IMR-90 (cell line): ENCODE measurements around the gene ZDHHC14. TPM values are rescaled to one million over a fixed set of nuclear protein-coding genes. Genes with fewer than 3 reads are reported as not detected.

Source experiments
- ATAC-seq: fragments of 200-7000 bp; cut with Tn5 transposase; 2 replicates; pipeline ENCODE4 v1.9.1; 2020; ENCODE audit warnings: low read depth, mild to moderate bottlenecking, moderate library complexity
- BruUV-seq: library from RNA; stranded (reverse); fragments of 400-500 nt; replicated peaks from 2 replicates; lab custom pipeline; 2021; lab: Mats Ljungman, UMichigan
- CTCF ChIA-PET: fragments of 300-600 bp; formaldehyde crosslinking; extraction: SDS; loops from one replicate; lab custom pipeline; 2021; ENCODE audit warnings: antibody characterized with exemption; lab: Yijun Ruan, JAX
- POLR2A ChIA-PET: fragments of 300-600 bp; sonication (Branson Sonifier 250); formaldehyde crosslinking; loops from one replicate; lab custom pipeline; 2022; ENCODE audit warnings: antibody characterized with exemption; ENCODE audit not compliant: unreplicated experiment; lab: Charles Lee
- DNase-seq: peaks from one replicate; pipeline ENCODE4 v3.0.0; 2013
- H2AFZ ChIP-seq: replicated peaks from 2 replicates; pipeline ENCODE3; 2013; ENCODE audit warnings: low read length, mild to moderate bottlenecking; ENCODE audit not compliant: poor library complexity
- H2AK5ac ChIP-seq: 2 replicates; pipeline ENCODE4 v1.6.1; 2013; ENCODE audit warnings: low read depth, low read length, inconsistent platforms
- H2AK9ac ChIP-seq: replicated peaks from 2 replicates; pipeline ENCODE3; 2013; ENCODE audit warnings: mild to moderate bottlenecking, low read depth, low read length, moderate library complexity; ENCODE audit not compliant: poor library complexity
- H2BK120ac ChIP-seq: 2 replicates; pipeline ENCODE4 v1.6.1; 2013; ENCODE audit warnings: low read depth, low read length, inconsistent platforms
- H2BK15ac ChIP-seq: 3 replicates; pipeline ENCODE4 v1.6.1; 2013; ENCODE audit warnings: low read depth, low read length, inconsistent platforms
- H2BK20ac ChIP-seq: 2 replicates; pipeline ENCODE4 v1.6.1; 2013; ENCODE audit warnings: low read depth, mild to moderate bottlenecking, inconsistent platforms, low read length, moderate library complexity
- H2BK5ac ChIP-seq: 2 replicates; pipeline ENCODE4 v1.6.1; 2013; ENCODE audit warnings: mild to moderate bottlenecking, low read depth, low read length, inconsistent platforms; ENCODE audit not compliant: poor library complexity, severe bottlenecking
- H3K14ac ChIP-seq: replicated peaks from 2 replicates; pipeline ENCODE4 v1.6.1; 2013; ENCODE audit warnings: low read depth, low read length, inconsistent platforms
- H3K18ac ChIP-seq: 2 replicates; pipeline ENCODE4 v1.6.1; 2013; ENCODE audit warnings: low read depth, low read length, control low read depth
- H3K23ac ChIP-seq: 2 replicates; pipeline ENCODE4 v1.6.1; 2013; ENCODE audit warnings: low read depth, low read length, inconsistent platforms
- H3K27ac ChIP-seq: 2 replicates; pipeline ENCODE4 v1.5.1; 2013; ENCODE audit warnings: mild to moderate bottlenecking, control low read depth, low read length; ENCODE audit not compliant: insufficient read depth
- H3K27me3 ChIP-seq: 2 replicates; pipeline ENCODE4 v1.6.1; 2013; ENCODE audit warnings: low read length; ENCODE audit not compliant: control insufficient read depth, insufficient read depth
- H3K36me3 ChIP-seq: 2 replicates; pipeline ENCODE4 v1.6.1; 2013; ENCODE audit warnings: low read length, mixed read lengths; ENCODE audit not compliant: control insufficient read depth, insufficient read depth
- H3K4ac ChIP-seq: 2 replicates; pipeline ENCODE4 v1.6.1; 2013; ENCODE audit warnings: low read depth, low read length, inconsistent platforms
- H3K4me1 ChIP-seq: 2 replicates; pipeline ENCODE4 v1.6.1; 2013; ENCODE audit warnings: low read length, mixed read lengths; ENCODE audit not compliant: control insufficient read depth, insufficient read depth
- H3K4me2 ChIP-seq: 2 replicates; pipeline ENCODE4 v1.6.1; 2013; ENCODE audit warnings: low read depth, mild to moderate bottlenecking, control low read depth, low read length, moderate library complexity
- H3K4me3 ChIP-seq: 2 replicates; pipeline ENCODE4 v1.5.1; 2013; ENCODE audit warnings: low read depth, mild to moderate bottlenecking, control low read depth, low read length, moderate library complexity; ENCODE audit not compliant: insufficient read depth
- H3K56ac ChIP-seq: 2 replicates; pipeline ENCODE4 v1.6.1; 2013; ENCODE audit warnings: low read length, inconsistent platforms; ENCODE audit not compliant: insufficient read depth; ENCODE audit errors: extremely low read depth
- H3K79me1 ChIP-seq, 2 experiments: 2 replicates each; pipeline ENCODE4 v1.6.1; 2013; ENCODE audit warnings: low read length in 2 of 2, inconsistent platforms in 1 of 2, low read depth in 1 of 2
- H3K9ac ChIP-seq: 2 replicates; pipeline ENCODE4 v1.6.1; 2013; ENCODE audit warnings: low read depth, low read length, control low read depth
- H3K9me1 ChIP-seq: 2 replicates; pipeline ENCODE4 v1.6.1; 2013; ENCODE audit warnings: low read length, inconsistent platforms; ENCODE audit not compliant: insufficient read depth
- H3K9me3 ChIP-seq: 2 replicates; pipeline ENCODE4 v1.6.1; 2013; ENCODE audit warnings: low read length; ENCODE audit not compliant: control insufficient read depth, insufficient read depth
- H4K20me1 ChIP-seq: 2 replicates; pipeline ENCODE4 v1.6.1; 2013; ENCODE audit warnings: low read length, inconsistent platforms; ENCODE audit not compliant: insufficient read depth
- H4K5ac ChIP-seq: 2 replicates; pipeline ENCODE4 v1.6.1; 2013; ENCODE audit warnings: mild to moderate bottlenecking, low read depth, low read length, control low read depth
- H4K8ac ChIP-seq, 2 experiments: 2 replicates each; pipeline ENCODE4 v1.6.1; 2013; ENCODE audit warnings: low read depth in 2 of 2, low read length in 2 of 2, control low read depth in 1 of 2, inconsistent platforms in 1 of 2
- H4K91ac ChIP-seq: 2 replicates; pipeline ENCODE4 v1.6.1; 2013; ENCODE audit warnings: low read depth, low read length, inconsistent platforms; ENCODE audit not compliant: insufficient read depth
- BHLHE40 ChIP-seq: fragments of 150-350 bp; IDR thresholded peaks from 2 replicates; pipeline ENCODE4 v1.6.1; 2016; ENCODE audit warnings: mild to moderate bottlenecking, low read depth, low read length
- CEBPB ChIP-seq: IDR thresholded peaks from 2 replicates; pipeline ENCODE4 v1.6.1; 2012; ENCODE audit warnings: low read depth, low read length, improper control_type of control experiment
- FOS ChIP-seq: fragments of 150-350 bp; IDR thresholded peaks from 2 replicates; pipeline ENCODE4 v1.6.1; 2016; ENCODE audit warnings: low read depth, low read length
- MAFK ChIP-seq: IDR thresholded peaks from 2 replicates; pipeline ENCODE4 v1.6.1; 2012; ENCODE audit warnings: low read depth, low read length, improper control_type of control experiment
- MAZ ChIP-seq: IDR thresholded peaks from 2 replicates; pipeline ENCODE4 v1.6.1; 2012; ENCODE audit warnings: low read depth, mild to moderate bottlenecking, low read length, improper control_type of control experiment, moderate library complexity, borderline replicate concordance
- MXI1 ChIP-seq: IDR thresholded peaks from 2 replicates; pipeline ENCODE4 v1.6.1; 2012; ENCODE audit warnings: low read depth, mild to moderate bottlenecking, low read length, moderate library complexity, borderline replicate concordance
- POLR2A ChIP-seq: IDR thresholded peaks from 2 replicates; pipeline ENCODE4 v1.6.1; 2012; ENCODE audit warnings: mild to moderate bottlenecking, low read depth, low read length
- RCOR1 ChIP-seq: IDR thresholded peaks from 2 replicates; pipeline ENCODE4 v1.6.1; 2012; ENCODE audit warnings: mild to moderate bottlenecking, low read length, improper control_type of control experiment; ENCODE audit not compliant: insufficient replicate concordance
- SMC3 ChIP-seq: fragments of 150-350 bp; IDR thresholded peaks from 2 replicates; pipeline ENCODE4 v1.6.1; 2016; ENCODE audit warnings: low read depth, mild to moderate bottlenecking, antibody characterized with exemption, low read length, moderate library complexity
- WGBS, 2 experiments: methylation state at CpG; one replicate each; pipeline versions ENCODE4 v1.1.5 to v1.1.7; 2013; ENCODE audit warnings: missing lambda C conversion rate in 2 of 2; ENCODE audit not compliant: insufficient read length in 1 of 2; ENCODE audit errors: extremely low coverage in 2 of 2; 5-methylcytosine and 5-hydroxymethylcytosine counted together
- dilution Hi-C: fragments of 300-500 bp; cut with HindIII; formaldehyde crosslinking; loops from one replicate; pipeline ENCODE4 v1.14.3; 2018; ENCODE audit warnings: low sequenced_read_pairs; ENCODE audit not compliant: unreplicated experiment
- in situ Hi-C: fragments of 300-500 bp; cut with MboI; formaldehyde crosslinking; loops from 3 replicates; pipeline ENCODE4 v1.14.3; 2019; ENCODE audit warnings: low sequenced_read_pairs, inconsistent platforms, mixed read lengths
- intact Hi-C: fragments of 100-400 bp; cut with micrococcal nuclease; formaldehyde crosslinking; loops from 2 replicates; pipeline ENCODE4 v1.10.0; 2022
- polyA plus RNA-seq, 3 experiments: library from polyadenylated mRNA; depleted of rRNA; stranded (reverse); fragments of >200 nt; gene quantifications; 2 replicates each; pipeline ENCODE4 v1.2.3, GENCODE V29; 2012; ENCODE audit warnings: low replicate concordance in 1 of 3
- total RNA-seq: library from RNA; depleted of rRNA; stranded (reverse); fragments of >200 nt; gene quantifications from 2 replicates; pipeline ENCODE4 v1.2.3, GENCODE V29; 2012
- TF ChIP-seq, protein P1 (sequence below): conservative IDR thresholded peaks from 2 replicates; pipeline ENCODE4 v1.5.1; 2012; ENCODE audit warnings: mild to moderate bottlenecking, low read depth, low read length, improper control_type of control experiment
- TF ChIP-seq, protein P2 (sequence below): fragments of 150-350 bp; IDR thresholded peaks from 2 replicates; pipeline ENCODE4 v1.6.1; 2017; ENCODE audit warnings: mild to moderate bottlenecking, antibody characterized with exemption, low read length, low read depth

Gene ZDHHC14
- total and polyA plus RNA-seq, 2 of the 4 experiments (the other 2 are of a cell fraction): 0.90 to 2.0 TPM

DNA sequence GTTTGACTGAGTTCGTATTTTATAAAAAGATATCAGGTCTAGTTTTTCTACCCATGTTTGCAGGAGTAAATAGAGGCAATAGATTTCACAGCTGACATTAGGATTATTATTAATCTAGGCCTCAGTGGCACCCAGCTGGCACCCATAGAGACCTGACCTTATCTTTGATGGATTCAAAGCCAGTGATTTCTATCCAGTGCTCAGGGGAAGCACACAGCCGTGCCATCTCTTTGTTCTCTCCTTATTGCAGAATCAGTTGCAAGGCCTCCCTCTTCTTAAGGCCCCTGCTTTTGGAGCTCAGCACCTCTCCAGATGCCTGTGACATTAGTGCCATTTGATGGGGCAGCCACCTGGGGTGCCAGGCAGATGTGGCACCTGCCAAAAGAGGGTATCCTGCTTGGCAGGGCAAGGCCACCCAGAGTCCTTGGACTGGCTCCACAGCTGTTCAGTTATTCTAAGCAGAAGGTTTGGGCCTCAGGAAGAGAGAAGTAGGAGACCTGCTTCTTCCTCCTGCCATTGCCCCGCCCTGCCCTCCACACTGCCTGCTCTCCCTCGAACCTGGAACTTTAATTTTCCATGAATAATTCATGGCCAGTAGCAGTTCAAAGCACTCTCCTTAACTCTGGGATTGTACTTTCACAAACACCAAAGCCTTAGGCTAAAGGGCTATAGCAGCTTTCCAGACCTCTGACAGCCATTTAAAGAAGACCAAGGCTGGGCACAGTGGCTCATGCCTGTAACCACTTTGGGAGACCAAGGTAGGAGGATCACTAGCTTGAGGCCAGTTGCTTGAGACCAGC is 206.3 kb downstream of the ZDHHC14 start:
- H4K20me1 ChIP-seq: no peaks in the 10 kb centered on the region
- no peak overlapping the region for H3K18ac ChIP-seq
- 67% methylated on average over 2 of the region's 4 CpGs; no CpG with 5 or more reads in 1 of the 2 experiments for WGBS, 2 experiments
- DNase-seq (no peak), ATAC-seq (no peak)
- TF ChIP-seq FOS (no peak), MAFK (no peak), MAZ (no peak), MXI1 (no peak), SMC3 (no peak), POLR2A (no peak), BHLHE40 (no peak), RCOR1 (no peak), CEBPB (no peak)
- TF ChIP-seq, protein P1, sequence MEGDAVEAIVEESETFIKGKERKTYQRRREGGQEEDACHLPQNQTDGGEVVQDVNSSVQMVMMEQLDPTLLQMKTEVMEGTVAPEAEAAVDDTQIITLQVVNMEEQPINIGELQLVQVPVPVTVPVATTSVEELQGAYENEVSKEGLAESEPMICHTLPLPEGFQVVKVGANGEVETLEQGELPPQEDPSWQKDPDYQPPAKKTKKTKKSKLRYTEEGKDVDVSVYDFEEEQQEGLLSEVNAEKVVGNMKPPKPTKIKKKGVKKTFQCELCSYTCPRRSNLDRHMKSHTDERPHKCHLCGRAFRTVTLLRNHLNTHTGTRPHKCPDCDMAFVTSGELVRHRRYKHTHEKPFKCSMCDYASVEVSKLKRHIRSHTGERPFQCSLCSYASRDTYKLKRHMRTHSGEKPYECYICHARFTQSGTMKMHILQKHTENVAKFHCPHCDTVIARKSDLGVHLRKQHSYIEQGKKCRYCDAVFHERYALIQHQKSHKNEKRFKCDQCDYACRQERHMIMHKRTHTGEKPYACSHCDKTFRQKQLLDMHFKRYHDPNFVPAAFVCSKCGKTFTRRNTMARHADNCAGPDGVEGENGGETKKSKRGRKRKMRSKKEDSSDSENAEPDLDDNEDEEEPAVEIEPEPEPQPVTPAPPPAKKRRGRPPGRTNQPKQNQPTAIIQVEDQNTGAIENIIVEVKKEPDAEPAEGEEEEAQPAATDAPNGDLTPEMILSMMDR: no peak
- TF ChIP-seq, protein P2, sequence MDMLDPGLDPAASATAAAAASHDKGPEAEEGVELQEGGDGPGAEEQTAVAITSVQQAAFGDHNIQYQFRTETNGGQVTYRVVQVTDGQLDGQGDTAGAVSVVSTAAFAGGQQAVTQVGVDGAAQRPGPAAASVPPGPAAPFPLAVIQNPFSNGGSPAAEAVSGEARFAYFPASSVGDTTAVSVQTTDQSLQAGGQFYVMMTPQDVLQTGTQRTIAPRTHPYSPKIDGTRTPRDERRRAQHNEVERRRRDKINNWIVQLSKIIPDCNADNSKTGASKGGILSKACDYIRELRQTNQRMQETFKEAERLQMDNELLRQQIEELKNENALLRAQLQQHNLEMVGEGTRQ: no peak
- no peak overlapping the region for H2BK120ac ChIP-seq
- no peak overlapping the region for H3K23ac ChIP-seq
- H3K4ac ChIP-seq: no peak overlapping the region
- no peaks in the 10 kb centered on the region for H3K4me1 ChIP-seq
- no TSS peak for BruUV-seq
- no peak overlapping the region for H2AK5ac ChIP-seq
- ChIA-PET CTCF (interaction anchor here (1.0 to 1.2 kb wide), 2 partner anchors 9 to 12 kb away, joined by 3 to 5 read pairs; no protein-coding TSS in a partner anchor), POLR2A (no interaction called here)
- H3K9me1 ChIP-seq: peaks cover 3% of the 10 kb centered on the region; the same call in 1 of the 2 replicates
- H3K4me3 ChIP-seq: no peak overlapping the region
- H3K79me1 ChIP-seq: no peaks in the 10 kb centered on the region
- H3K27ac ChIP-seq: no peak overlapping the region
- no peak overlapping the region for H2AK9ac ChIP-seq
- no peaks in the 10 kb centered on the region for H3K36me3 ChIP-seq
- H4K5ac ChIP-seq: no peak overlapping the region
- H3K9ac ChIP-seq: no peak overlapping the region
- intact Hi-C loops (no loop called here), in situ Hi-C loops (no loop called here), dilution Hi-C loops (no loop called here)
- no peak overlapping the region for H3K14ac ChIP-seq
- H2BK20ac ChIP-seq: no peak overlapping the region
- no peak overlapping the region for H4K91ac ChIP-seq
- H3K4me2 ChIP-seq: no peak overlapping the region
- no peak overlapping the region for H4K8ac ChIP-seq
- H2BK5ac ChIP-seq: no peak overlapping the region
- H2BK15ac ChIP-seq: no peak overlapping the region
- H3K27me3 ChIP-seq: no peaks in the 10 kb centered on the region
- H3K9me3 ChIP-seq: peaks cover 2% of the 10 kb centered on the region; the same call in 1 of the 2 replicates
- H2AFZ ChIP-seq: no peak overlapping the region
- H3K56ac ChIP-seq: no peak overlapping the region
